Left forelimb (tissue), 1 donor: Measurements from ENCODE around the gene SIL1.

Experiments
- DNase-seq: peaks from one replicate; pipeline ENCODE4 v3.0.0-alpha.2; 2018; ENCODE audit warnings: low spot score

Gene SIL1

DNA sequence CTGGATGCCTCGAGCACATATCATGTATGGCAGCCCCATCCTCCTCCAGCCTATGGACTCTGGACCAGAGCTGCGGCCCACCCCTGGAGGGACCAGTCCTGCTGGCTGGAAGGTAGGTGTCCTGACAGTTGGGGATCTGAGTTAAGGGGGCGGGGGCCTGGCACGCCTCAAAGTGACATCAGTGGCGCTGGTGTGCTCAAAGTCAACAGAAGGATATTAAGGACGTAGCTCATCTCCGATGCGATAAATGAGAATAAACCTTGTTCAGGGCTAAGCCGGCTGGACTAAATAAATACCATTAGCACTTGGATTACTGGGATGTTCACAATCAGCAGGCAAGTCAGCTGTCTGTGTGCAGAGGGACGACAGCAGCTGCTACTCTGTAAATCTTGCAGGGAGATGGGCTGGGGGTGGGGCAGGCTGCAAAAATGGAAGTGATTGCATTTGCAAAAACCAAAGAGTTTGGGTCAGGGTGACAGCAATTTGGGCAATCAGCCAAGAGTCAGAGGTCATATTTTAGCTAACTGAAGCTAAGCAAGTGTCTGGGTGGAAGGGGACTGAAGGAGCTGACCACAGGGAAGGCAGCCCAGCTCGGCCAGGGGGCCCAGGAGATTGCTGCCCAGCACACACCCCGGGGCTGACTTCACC, 243.0 kb downstream of the SIL1 start:
- DNase-seq = peak; percentile 67

DNA sequence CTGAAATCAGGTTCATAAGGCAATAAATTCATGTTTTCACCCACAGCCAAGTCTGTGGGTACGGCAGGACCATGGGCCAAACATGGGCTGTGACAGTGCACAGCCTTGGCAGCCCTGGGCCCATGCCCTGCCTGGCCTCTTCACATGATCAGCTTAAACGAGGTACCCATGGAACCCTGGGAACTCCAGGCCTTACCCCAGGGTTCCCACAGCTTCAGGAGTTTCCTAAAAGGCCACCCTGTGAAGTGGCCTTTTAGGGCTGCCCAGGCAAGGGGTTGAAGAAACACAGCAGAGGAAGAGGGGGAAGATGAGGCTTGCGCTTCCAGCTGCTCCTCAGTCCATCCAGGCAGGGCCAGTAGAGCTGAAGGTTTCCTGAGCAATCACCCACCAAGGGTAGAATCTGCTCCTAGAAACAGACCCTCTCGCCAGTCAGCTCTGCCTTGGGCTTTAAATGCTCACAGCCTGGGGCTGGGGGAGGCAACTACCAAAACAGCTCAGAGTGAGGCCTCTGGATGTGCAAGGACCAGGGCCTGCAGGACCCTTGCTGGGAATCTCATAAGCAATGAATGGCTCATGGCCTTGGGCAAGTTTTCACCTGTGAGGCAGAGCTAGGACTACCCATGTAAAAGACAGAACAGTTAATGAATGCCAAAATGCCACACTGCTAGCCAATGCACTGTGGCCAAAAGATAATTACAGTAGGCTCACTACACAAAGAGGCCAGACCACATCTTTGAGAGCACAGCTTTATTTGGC, 243.7 kb downstream of the SIL1 start:
- peak; percentile 42 for DNase-seq

DNA sequence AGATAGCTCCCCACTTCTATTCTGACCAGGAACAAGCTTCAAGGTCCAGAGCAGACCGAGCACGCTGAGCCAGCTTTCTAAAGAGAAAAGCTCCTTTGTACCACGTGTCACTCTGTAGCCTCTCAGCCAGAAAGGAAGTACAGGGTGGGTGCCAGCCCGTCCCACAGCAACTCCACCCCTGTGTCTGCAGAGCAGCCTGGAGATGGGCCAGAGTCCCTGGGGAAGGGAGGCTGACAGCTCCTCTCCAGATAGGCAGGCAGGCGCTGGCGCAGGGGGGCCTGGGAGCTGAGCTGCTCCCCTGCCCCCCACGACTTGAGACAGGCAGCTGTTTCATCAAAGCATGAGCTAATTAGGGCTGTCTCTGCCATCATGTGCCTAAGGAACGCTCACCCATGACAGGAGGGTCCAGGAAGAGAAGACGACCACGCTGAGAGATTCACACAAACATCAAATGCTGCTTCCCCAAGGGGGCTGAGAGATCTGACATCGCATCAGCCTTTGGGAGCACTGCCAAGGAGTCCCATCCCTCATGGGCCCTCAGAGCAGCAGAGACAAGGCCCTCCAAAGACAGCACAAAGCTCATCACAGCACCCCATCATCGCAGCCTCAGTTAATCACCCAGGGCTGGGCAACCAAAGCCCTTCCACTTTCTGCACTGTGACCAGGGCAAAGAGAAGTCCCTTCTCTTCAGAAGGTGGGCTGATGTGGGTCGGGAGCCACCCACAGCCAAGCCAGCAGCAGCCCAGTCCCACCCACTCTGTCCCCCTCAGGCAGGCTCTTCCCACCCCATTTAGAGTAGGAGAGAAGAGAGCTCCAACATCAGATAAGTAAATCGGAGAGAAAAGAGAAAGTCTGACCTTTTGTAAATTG, 244.5 kb downstream of the SIL1 start:
- no peak for DNase-seq

DNA sequence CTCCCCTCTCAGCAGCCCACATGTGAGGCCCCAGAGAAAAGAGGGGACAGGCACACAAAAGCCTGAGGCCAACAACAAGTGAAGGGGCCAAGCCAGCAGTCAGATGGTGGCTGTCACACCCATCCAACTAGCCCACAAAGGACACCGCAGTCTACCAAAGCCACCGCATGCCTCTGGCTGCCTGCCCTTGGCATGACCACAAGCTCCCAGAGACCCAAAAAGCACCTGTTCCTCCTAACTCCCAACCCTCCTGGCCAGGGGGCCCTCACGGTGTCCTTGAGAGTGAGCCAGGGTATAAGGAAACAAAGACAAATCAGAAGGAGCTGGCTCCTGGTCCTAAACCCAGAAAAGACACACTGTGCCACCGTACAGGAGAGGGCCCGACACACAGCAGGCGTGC, 245.2 kb downstream of the SIL1 start:
- DNase-seq = no peak

DNA sequence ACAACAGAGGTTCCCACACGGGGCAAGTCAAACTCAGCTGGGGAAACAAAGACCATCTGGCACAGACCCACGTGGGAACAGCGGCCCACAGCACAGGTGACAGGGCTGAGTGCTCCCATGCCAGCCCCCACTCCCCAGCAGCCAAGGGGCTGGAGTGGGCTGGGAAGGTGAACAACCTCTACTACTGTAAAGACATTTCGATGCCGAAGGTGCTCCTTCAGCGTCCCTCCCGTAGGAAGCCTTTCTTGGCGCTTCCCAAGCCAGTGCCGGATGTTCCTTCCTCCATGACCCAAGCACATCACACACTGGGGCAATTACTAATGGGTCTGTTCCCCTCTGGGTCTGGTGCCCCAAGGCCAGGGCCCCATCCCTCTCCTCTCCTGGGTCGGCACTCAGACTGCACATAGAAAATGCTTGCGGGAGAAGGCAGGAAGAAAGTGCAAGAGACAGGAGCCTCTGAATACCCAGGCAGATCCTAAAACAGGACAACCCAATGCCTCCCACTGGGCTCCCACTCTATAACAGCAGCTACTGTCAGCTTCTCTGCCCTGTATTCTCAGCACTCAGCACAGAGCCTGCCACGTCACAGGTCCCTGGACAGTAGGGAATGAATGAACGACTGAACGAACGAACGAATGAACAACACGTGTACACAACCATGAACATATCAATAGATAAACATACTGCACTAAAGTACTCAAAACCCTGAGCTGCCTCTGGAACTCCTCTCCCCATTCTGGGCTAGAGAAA, 246.0 kb downstream of the SIL1 start:
- DNase-seq = no peak

DNA sequence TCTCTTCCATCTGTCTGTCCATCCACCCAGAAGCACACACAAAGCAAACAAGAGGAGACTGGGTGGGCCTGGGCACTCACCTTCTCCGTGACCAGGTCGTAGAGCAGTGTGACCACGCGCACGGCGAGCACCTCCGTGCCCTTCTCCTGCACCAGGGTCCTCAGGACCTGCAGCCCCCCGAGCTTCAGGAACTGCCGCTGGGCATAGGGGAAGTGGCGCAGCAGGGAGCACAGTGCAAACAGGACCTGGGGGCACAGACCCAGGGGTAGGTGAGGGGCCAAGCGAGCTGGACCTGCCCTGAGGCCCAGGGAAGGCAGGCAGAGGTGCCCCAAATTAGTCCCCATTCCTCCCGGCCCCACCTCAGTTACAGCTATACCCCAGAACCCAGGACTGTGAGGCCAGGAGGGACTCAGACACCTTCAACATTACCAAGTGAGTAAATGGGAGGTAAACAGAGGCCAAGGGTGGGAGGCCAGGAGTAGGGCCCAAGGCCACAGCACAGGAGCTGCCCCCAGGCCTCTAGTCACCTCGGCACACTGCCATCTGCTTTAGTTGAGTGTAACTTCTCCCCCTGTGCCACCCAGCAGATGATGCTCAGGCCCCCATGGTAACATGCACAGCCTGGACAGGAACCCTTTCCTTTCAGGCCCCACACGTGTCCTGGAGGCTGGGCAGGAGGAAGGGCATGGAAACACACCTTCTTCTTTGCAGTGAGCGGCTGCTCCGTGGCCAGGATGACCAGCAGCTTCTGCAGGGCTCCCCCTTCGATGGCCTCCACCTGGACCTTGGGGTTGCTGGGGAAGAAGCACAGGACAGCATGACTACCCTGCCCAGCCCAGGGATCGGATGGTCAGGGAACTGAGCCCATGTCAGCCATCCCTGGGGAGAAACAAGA, 246.8 kb downstream of the SIL1 start:
- DNase-seq = no peak

DNA sequence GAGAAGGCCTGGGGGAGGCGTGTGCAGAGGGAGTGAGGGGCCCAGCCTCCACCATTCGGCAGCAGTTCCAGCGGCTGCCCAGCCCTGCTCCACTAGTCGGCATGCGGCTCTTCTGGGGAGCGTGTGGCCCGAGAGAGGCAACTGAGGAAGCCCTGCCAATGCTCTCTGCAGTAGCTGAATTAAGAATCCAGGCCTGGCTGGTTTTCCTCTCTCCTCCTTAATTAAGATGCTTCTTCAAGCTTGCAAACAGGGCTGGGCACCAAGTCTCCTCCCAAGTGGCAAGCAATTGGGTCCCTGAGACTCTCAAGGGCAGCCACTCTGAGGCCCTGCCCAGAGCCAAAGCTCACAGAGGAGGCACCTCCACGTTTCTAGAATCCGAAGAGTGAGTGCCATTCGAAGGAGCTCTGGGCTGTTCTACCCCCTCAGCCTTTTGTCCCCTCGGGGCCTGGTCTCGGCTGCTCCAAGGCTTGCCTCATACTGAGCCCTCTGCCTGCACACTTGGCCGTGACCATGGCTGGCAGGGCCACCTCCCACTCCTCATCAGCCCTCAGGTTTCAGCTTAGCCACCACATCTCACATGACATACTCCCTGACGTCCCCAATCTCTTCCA, 247.6 kb downstream of the SIL1 start:
- DNase-seq = no peak

DNA sequence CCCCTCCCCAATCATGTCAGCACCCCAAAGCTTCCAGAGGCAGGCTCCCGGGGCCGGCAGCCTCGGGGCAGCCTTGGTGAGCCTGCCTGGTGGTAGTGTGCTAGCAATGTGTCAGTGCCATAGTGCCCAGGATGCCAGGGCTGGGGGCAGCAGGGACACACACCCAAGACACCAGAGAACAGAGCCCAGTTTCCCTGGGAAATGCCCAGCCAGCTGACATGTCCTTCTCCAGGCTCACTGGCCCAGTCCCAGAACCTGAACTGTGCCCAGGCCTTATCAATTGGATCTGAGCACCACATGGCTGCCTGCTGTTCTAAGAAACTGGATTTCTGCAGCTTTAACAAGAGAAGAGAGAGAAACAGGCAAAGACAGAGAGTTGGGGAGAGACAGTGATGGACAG, 248.2 kb downstream of the SIL1 start:
- DNase-seq = no peak

DNA sequence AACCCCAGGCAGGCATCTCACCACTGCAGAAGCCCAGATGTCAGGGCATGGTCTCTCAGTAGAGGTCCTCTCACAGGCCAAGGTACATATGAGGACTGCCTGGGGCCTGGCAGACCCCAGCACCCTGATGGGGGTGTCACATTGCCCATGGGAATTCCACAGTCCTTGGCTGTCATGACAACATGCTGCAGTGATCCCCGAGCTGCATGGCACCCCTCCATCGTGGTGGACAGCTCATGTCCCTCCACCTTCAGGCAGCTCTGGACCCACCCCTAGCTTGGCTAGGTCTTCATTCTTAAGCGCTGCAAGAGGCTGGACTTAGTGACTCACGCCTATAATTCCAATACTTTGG, 249.0 kb downstream of the SIL1 start:
- no peak for DNase-seq

DNA sequence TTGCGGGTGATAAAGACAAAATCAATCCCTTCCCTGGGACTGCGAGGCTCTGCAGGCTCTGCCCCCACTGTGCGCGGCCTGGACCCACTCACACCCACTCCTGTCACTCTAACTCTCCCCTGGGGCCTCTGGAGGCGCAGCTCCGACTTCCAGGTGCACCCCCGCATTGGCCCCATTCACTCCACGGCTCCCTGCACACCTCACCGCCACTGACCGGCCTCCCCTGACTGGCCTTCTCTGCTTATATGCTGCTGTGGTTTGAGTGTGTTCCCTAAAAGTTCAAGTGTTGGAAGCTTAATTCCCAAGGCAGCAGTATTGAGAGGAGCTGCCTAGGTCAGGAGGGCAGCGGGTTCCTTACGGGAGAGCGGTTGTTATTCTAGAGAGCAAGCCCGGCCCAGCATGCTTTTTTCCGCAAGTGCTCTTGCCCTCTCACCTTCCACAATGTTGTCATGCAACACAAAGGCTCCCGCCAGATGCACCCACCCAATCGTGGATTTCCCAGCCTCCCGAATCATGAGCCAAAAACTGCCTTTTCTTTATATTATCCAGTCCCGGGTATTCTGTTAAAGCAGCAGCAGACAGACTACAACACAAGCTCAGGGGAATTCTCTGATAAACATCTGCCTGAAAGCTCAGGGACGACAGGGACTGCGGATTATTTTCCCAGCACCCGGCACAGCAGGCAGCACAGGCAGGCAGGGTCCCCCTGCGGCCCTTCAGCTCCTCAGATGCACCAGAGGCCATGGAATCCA, 249.5 kb downstream of the SIL1 start:
- no peak for DNase-seq

DNA sequence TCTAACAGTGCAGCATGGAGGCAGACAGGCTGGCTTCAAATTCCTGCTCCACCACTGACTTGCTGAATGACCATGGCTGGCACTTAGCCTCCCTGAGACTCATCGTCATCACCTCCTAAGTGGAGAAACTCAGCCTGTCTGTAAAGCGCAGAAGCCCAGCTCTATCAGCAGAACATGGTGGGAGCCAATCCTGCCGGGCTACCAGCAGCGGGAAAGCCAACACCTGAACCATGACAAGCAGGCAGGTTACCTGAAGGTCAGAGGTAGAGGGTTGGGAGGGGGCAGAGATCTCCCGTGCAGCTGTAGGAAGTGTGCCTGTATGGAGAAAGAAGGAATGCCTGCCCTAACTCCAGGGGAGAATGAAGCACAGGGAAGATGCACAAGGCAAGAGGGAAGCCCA, 250.4 kb downstream of the SIL1 start:
- no peak for DNase-seq

DNA sequence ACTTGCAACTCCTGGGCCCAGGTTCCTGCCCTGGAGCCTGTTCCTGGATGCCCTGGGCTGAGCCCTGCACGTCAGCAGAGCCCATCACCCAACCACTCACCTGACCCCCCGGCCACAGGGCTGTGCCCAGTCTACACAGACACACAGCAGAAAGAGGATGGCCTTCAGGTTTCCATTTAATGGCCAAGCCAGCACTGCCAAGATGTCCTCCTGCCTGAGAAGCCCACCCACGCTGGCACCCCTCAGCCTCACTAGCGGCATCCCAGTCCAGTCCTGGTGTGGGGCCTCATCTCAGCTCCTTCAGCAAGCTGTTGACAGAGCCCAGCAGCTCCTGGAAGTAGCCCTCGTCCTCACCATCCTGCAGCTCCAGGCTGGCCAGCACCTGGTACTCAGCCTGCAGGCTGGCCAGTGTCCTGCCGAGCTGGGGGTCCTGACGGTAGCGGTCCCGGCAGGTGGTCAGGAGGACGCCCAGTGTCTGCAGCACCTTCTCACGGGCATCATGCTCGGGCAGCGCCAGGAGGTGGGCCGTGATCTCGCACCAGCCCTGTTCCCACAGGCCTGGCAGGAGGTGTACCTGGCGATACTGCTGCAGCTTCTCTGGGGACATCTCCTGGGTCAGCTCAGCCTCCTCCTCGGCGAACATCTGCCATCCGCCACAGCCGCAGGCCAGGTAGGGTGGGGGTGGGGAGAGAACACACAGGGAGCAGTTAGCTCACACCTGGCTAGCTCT, 251.2 kb downstream of the SIL1 start:
- no peak for DNase-seq

DNA sequence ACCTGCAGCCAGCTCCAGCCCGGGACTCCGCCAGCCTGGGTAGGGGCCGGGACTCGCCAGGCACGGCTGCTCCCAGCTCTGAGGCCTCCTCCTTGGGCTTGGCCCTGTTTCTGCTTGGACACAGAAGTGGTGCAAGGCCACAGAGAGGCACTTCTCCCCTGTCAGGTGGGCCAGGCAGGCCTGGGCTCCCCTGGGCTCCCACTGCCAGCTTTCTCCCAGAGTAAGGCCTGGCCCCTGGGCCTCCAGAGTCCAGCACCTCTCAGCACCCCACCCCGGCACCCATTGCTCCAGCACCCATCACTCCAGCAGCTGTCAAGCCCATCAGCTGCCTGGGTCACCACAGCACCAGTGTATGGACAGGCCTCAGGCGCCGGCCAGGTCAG, 251.9 kb downstream of the SIL1 start:
- no peak for DNase-seq

DNA sequence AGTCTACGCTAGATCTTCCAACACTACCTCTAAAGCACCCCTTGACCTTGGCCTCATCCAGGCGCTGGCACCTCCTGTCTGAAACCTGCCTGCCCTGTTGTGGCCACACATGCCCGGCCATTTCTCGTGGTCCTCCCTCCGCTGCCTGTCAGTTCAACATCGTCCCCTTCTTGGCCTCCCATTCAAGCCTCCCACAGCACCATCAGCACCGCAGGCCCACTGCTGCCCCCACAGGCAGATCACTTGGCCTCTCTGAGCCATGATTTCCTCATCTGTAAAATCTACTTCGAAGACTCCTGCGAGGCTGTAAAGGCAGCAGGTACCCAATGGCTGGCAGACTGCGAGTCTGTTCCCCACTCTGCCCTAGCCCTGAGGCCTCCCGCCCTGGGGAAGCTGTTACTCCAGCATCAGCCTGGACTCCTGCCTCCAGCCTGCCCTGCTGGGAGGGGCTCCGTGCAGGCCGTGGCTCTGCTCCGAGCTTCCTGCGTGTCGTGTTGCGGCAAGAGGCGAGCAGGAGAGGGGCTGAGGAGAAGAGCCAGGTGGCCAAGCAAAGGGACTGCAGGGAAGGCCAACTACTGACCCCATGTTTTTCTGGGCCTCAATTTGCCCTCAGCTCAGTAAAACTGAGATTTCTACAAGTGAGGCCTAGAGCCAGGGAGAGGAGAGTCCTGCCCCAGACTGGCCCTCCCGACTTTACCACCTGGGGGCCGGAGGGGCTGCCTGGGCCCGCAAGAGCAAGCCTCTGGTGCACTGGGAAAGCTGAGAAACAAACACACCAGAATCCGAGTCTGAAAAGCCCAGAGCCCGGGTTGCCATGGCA, 252.5 kb downstream of the SIL1 start:
- no peak for DNase-seq

DNA sequence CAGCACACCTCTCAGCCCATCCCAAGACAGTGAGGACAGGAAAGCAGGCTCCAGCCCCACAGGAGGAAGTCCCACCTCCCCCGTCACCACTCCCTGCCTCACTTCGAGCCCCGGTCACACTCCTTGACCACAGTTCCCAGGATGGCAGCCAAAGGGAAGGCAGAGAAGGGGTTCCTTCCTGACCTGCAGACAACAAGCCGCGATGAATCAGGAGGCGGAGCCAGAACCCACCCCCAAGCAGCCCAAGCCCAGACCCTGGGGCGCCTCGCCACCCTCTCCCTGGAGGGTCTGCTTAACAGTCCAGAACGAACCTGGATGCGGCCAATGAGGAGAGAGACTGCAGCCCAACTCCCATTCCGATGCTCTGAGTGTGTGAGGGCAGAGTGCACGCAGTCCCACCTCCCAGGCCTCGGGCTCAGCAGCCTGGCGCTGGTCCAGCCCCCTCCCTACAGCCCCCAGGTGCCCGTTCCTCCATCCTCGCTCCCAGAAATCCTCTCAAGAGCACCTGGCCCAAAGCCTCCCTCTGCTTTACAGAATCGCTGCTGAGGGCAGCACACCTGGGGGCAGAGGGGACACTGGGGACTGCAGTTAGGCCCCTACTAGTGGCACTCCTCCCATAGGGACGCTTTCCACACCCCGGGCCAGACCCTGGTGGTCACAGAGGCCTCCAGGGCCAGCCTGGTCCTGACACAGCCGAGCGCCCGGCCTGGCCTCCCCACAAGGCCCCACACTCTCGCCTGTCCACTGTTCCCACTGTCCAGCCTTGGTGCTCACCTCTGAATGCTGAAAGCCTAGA, 253.4 kb downstream of the SIL1 start:
- no peak for DNase-seq

DNA sequence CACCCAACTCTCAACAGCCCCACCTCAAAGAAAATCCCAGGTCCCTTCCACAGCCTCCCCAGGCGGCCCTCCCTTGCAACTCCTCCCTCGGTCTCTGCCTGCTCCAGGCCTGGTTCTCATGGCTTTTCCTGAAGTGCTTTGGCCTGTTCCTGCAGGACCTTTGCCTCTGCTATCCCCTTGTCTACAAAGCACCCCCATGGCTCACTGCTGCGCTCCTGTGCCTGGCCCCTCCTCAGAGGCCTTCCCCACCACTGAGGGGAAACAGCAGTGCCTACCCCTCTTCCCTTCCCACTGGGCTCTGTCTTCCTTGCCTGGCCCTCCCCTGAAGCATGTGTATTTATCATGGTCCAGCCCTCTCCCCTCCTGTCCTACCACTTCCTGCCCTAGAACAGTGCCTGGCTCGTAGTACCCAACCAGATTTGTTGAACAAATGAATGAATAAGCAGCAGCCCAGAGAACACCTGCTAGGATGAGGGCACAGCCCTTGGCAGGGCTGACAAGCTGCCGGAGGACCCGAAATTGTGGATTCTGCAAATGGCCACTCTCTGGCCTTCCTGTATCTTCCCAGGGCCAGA, 254.5 kb downstream of the SIL1 start:
- DNase-seq = no peak

DNA sequence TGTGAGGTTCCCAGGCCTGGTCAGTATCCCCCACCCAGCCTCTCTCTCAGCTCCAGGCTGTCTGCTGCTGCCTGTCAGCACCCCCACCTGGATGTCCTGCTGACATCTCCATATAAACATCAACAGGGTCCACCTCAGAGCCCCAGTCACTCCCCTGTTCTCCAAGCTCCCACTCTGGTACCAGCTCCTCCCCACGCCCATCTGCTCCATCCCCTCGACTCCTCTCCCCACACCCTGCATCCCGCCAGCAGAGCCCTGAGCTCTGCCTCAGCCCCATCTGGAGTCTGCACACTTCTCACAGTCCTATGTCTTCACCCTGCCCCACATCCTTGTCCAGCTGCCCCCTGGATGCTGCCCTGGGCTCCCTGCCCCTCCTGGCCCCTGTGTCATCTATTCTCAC, 255.3 kb downstream of the SIL1 start:
- no peak for DNase-seq
